HepG2 (cell line): ENCODE results near the gene SURF2. TPM values are rescaled to one million over a fixed set of nuclear protein-coding genes. Genes with fewer than 3 reads are reported as not detected.

Experiments used
- AGO2 ChIP-seq: fragments of 200-400 bp; formaldehyde crosslinking; optimal IDR thresholded peaks from 2 replicates; pipeline ENCODE3; 2017; ENCODE audit warnings: mild to moderate bottlenecking, low read depth, low read length, moderate library complexity
- ETS1 ChIP-seq: sonication (generic); formaldehyde crosslinking; IDR thresholded peaks from 2 replicates; pipeline ENCODE4 v1.4.0; 2020; ENCODE audit warnings: missing genetic modification reagents
- GATAD1 ChIP-seq: IDR thresholded peaks from 2 replicates; pipeline ENCODE4 v1.6.1; 2016; ENCODE audit warnings: missing genetic modification reagents, missing compliant biosample characterization
- HNF4A ChIP-seq: sonication (generic); formaldehyde crosslinking; IDR thresholded peaks from 2 replicates; pipeline ENCODE4 v1.4.0; 2020; ENCODE audit warnings: missing genetic modification reagents
- MTF1 ChIP-seq: sonication (generic); formaldehyde crosslinking; IDR thresholded peaks from 2 replicates; pipeline ENCODE4 v1.5.0; 2020; ENCODE audit warnings: missing genetic modification reagents
- MXD3 ChIP-seq: IDR thresholded peaks from 2 replicates; pipeline ENCODE4 v1.6.1; 2016; ENCODE audit warnings: mild to moderate bottlenecking, missing biosample characterization, missing genetic modification reagents
- NCOA2 ChIP-seq: sonication (generic); formaldehyde crosslinking; IDR thresholded peaks from 2 replicates; pipeline ENCODE4 v1.8.0; 2022; ENCODE audit warnings: inconsistent platforms
- SP5 ChIP-seq: IDR thresholded peaks from 2 replicates; pipeline ENCODE4 v1.6.1; 2016; ENCODE audit warnings: low read depth, borderline replicate concordance
- SRSF4 ChIP-seq: fragments of 200-400 bp; formaldehyde crosslinking; IDR thresholded peaks from one replicate; pipeline ENCODE4 v1.6.1; 2018; ENCODE audit warnings: mild to moderate bottlenecking, low read depth, low read length, moderate library complexity; ENCODE audit not compliant: poor library complexity, severe bottlenecking
- TRIM24 ChIP-seq: sonication (generic); formaldehyde crosslinking; IDR thresholded peaks from 2 replicates; pipeline ENCODE4 v1.8.0; 2022; ENCODE audit warnings: mild to moderate bottlenecking, missing genetic modification reagents
- ZBTB26 ChIP-seq: IDR thresholded peaks from 2 replicates; pipeline ENCODE4 v1.6.1; 2016; ENCODE audit warnings: missing compliant biosample characterization, missing genetic modification reagents, borderline replicate concordance
- ZBTB42 ChIP-seq: sonication (generic); formaldehyde crosslinking; IDR thresholded peaks from 2 replicates; pipeline ENCODE4 v1.5.0; 2020; ENCODE audit warnings: mild to moderate bottlenecking, missing genetic modification reagents
- ZBTB43 ChIP-seq: sonication (generic); formaldehyde crosslinking; conservative IDR thresholded peaks from 2 replicates; pipeline ENCODE4 v1.4.0; 2020; ENCODE audit warnings: missing genetic modification reagents
- ZBTB7B ChIP-seq: sonication (generic); formaldehyde crosslinking; IDR thresholded peaks from 2 replicates; pipeline ENCODE4 v1.4.0; 2020; ENCODE audit warnings: missing genetic modification reagents
- ZBTB8A ChIP-seq: sonication (generic); formaldehyde crosslinking; IDR thresholded peaks from 2 replicates; pipeline ENCODE4 v1.4.0; 2020; ENCODE audit warnings: mild to moderate bottlenecking, low read depth, missing genetic modification reagents, borderline replicate concordance
- ZFP1 ChIP-seq: IDR thresholded peaks from 2 replicates; pipeline ENCODE4 v1.6.1; 2016
- ZNF232 ChIP-seq: sonication (generic); formaldehyde crosslinking; IDR thresholded peaks from 2 replicates; pipeline ENCODE4 v1.4.0; 2020; ENCODE audit warnings: missing genetic modification reagents, borderline replicate concordance
- ZNF350 ChIP-seq: sonication (generic); formaldehyde crosslinking; IDR thresholded peaks from 2 replicates; pipeline ENCODE4 v1.4.0; 2020; ENCODE audit warnings: mild to moderate bottlenecking, low read depth, missing genetic modification reagents, borderline replicate concordance
- ZNF883 ChIP-seq: sonication (generic); formaldehyde crosslinking; IDR thresholded peaks from 2 replicates; pipeline ENCODE4 v1.5.1; 2020; ENCODE audit warnings: mild to moderate bottlenecking, missing genetic modification reagents; ENCODE audit errors: not compliant biosample characterization
- ZSCAN12 ChIP-seq: sonication (generic); formaldehyde crosslinking; IDR thresholded peaks from 2 replicates; pipeline ENCODE4 v1.9.0; 2021; ENCODE audit warnings: mild to moderate bottlenecking, missing genetic modification reagents
- ZSCAN31 ChIP-seq: sonication (generic); formaldehyde crosslinking; IDR thresholded peaks from 2 replicates; pipeline ENCODE4 v1.5.0; 2020; ENCODE audit warnings: low read depth, mild to moderate bottlenecking, missing genetic modification reagents
- polyA plus RNA-seq, 8 experiments: library from polyadenylated mRNA; depleted of rRNA in 3 of 8; stranded (reverse) in 7 of 8; unstranded in 1 of 8; fragments of >200 nt; fragmentation: Illumina TruSeq in 4 of 8; extraction: Trizol in 4 of 8; gene quantifications; 2 replicates each; pipeline versions ENCODE4 v1.2.1 to v1.2.3, GENCODE V29; 2011 to 2016; ENCODE audit warnings: low read depth in 4 of 8, missing spikeins in 1 of 8, mixed read lengths in 1 of 8; ENCODE audit not compliant: insufficient read depth in 1 of 8
- total RNA-seq, 5 experiments: library from RNA; depleted of rRNA; stranded (reverse); fragments of >200 nt; fragmentation: Illumina TruSeq; extraction: Trizol; gene quantifications; 2 replicates each; pipeline ENCODE4 v1.2.3, GENCODE V29; 2016; ENCODE audit warnings: low read depth in 1 of 5
- TF ChIP-seq, protein P1 (sequence below), 2 experiments: sonication (generic) in 1 of 2; formaldehyde crosslinking in 1 of 2; IDR thresholded peaks; 2 replicates each; pipeline versions ENCODE4 v1.4.0 to v1.6.1; 2018 to 2020; ENCODE audit warnings: missing genetic modification reagents in 2 of 2, borderline replicate concordance in 1 of 2, low read depth in 1 of 2, mild to moderate bottlenecking in 1 of 2, missing biosample characterization in 1 of 2
- TF ChIP-seq, protein P2 (sequence below): IDR thresholded peaks from 2 replicates; pipeline ENCODE4 v1.6.1; 2016; ENCODE audit warnings: missing genetic modification reagents, missing compliant biosample characterization

Gene SURF2
- total and polyA plus RNA-seq, 2 of the 13 experiments (the other 11 are each of a cell fraction or from before 2014, with no cell fraction given): 6.3 to 13.6 TPM

GRCh38 chr9:133375116-133375723 lies 18.9 kb downstream of the SURF2 start (continued):
- TF ChIP-seq ETS1 (CRISPR knock-in tag) (0 out of 2 replicates have a peak, but pooled peaks have one; percentile 37), ZBTB43 (CRISPR knock-in tag) (peak; percentile 49; the same call in 1 of the 2 replicates), MTF1 (CRISPR knock-in tag) (0 out of 2 replicates have a peak, but pooled peaks have one; percentile 30), ZSCAN31 (CRISPR knock-in tag) (peak; percentile 43; the same call in 1 of the 2 replicates), ZNF232 (CRISPR knock-in tag) (0 out of 2 replicates have a peak, but pooled peaks have one; percentile 64), ZBTB42 (CRISPR knock-in tag) (0 out of 2 replicates have a peak, but pooled peaks have one; percentile 44), ZFP1 (CRISPR knock-in tag) (no peak), ZSCAN12 (0 out of 2 replicates have a peak, but pooled peaks have one; percentile 37), GATAD1 (CRISPR knock-in tag) (peak; percentile 51), ZNF350 (no peak), ZBTB7B (peak; percentile 69; the same call in 1 of the 2 replicates), SP5 (CRISPR knock-in tag) (0 out of 2 replicates have a peak, but pooled peaks have one; percentile 9), MXD3 (CRISPR knock-in tag) (no peak), ZBTB8A (CRISPR knock-in tag) (no peak), ZBTB26 (CRISPR knock-in tag) (no peak), AGO2 (peak; percentile 80), NCOA2 (no peak), HNF4A (CRISPR knock-in tag) (peak; percentile 92), SRSF4 (no peak), TRIM24 (CRISPR knock-in tag) (no peak), ZNF883 (CRISPR knock-in tag) (no peak)
- TF ChIP-seq, protein P1, sequence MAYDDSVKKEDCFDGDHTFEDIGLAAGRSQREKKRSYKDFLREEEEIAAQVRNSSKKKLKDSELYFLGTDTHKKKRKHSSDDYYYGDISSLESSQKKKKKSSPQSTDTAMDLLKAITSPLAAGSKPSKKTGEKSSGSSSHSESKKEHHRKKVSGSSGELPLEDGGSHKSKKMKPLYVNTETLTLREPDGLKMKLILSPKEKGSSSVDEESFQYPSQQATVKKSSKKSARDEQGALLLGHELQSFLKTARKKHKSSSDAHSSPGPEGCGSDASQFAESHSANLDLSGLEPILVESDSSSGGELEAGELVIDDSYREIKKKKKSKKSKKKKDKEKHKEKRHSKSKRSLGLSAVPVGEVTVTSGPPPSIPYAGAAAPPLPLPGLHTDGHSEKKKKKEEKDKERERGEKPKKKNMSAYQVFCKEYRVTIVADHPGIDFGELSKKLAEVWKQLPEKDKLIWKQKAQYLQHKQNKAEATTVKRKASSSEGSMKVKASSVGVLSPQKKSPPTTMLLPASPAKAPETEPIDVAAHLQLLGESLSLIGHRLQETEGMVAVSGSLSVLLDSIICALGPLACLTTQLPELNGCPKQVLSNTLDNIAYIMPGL (CRISPR knock-in tag; IDR thresholded peaks at IDR 0.05; ENCODE audit: borderline replicate concordance in 1 of 2, low read depth in 1 of 2): peak; percentile 36; a peak in 1 of 4 replicates
- TF ChIP-seq, protein P2, sequence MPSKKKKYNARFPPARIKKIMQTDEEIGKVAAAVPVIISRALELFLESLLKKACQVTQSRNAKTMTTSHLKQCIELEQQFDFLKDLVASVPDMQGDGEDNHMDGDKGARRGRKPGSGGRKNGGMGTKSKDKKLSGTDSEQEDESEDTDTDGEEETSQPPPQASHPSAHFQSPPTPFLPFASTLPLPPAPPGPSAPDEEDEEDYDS: no peak
